GM19397 (cell line): ENCODE results near the gene TTC21B.
A peak's percentile ranks its signal among the peaks of the same experiment; 100 is the strongest.
"Not testable (repeated sequence)": the region's sequence is repeated elsewhere in the genome, so short reads cannot be mapped to it uniquely, and the experiment has no call there.

Experiments
- ATAC-seq: cut with Tn5 transposase; IDR thresholded peaks from one replicate; pipeline ENCODE4 v1.9.1; 2021; ENCODE audit warnings: mild to moderate bottlenecking, moderate library complexity; ENCODE audit not compliant: unreplicated experiment

Gene TTC21B

DNA sequence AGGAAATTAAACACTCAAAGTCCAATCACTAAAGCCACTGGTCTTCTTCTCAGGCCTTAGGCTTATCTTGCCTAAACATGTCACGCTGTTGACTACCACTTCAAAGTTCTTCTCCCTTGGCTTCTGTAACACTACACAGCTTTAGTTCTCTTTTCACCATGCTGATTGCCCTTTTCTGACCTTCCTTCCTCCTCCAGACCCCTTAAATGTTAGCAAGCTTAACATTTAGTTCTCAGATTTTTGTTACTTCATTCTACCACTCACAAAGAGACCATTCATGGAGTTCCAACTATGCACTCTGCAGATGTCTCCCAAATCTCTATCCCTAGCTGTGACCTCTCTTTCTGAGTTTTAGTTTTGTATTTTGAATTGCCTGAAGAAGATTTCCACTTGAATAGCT lies 64.4 kb downstream of the TTC21B start:
- ATAC-seq, result no peak

DNA sequence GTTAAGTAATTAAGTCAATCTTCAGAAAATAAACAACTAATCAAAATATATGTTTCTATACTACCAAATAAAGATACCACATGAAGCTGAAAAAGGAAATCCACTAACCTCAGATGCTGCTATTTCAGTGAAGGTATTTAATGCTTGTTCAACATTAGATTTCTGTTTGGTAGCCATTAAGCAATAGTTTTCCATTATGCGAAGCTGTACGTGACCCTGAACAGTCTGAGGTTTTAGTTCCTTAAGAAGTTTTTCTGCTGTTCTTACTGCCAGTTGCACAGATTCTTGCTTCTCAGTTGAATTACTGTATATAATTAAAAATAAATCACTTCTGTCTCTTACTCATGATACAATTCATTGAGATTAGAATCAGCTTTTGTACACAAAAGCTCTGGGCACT lies 65.4 kb downstream of the TTC21B start:
- no peak for ATAC-seq

DNA sequence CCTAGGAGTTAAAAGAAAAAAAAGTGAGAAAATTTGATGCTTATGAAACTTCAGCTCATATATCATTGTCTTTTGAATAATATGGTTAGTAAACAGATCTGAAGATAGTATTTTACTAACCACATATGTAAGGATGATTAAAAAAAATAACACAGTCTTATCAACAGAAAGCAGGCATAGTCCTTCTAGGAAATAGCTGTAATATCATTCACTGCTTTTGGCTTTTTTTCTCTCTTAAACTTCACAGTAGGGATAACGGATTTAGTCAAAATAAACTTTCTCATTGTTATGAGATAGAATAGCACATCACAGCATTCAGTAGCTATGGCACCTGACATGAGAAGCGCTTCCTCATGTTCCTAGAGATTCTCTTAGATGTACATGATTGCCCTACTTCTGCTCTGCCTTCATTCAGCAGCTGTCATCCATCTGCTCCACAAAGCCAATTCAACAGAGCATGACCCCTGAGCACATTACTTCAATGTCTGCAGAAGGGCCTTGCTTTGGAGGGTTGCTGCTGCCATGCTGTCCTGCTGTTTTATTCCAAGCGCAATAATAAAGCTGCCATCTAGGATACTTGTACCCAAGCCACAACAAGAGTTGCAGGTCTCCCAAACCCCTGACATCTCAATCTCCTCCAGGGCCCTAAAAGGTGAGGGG lies 67.0 kb downstream of the TTC21B start:
- ATAC-seq, result no peak

DNA sequence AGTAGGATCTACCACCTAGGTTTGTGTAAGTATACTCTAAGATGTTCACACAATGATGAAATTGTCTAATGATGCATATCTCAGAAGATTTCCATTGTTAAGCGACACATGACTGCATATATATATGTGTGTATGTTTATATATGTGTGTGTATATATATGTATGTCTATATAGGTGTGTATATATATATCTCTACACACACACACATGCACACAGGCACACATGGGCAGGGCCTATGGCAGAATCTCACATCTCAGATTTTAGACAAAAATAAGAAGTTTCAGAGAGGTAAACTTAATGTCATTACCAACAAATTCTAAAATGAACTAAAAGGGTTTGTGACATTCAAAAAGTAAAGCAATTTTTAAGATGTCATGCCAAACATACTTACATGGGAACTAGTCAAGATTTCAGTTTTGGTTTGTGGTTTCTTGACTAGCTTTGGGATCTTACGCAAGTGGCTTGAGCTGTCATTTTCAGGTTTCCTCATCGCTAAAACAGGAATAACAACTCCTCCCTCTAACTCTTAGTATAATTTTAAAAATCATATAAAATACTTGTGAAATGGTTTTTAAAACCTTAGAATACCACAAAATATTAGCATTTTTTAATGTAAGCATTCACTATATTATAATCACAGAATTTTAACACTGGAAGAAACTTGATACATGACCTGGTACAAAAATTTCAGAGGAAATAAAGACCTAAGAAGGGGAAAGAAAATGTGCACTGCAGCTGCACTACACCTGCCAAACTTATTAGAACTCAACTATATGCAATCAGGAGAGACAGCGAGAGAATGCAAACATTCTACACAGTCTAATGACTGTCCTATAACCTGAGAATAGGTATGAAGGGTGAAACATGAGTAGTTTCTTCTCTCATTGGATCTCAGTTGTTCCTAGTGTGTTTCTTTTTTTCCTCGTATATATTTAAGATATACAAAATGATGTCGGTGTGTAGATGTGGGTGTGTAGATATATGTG lies 75.7 kb downstream of the TTC21B start:
- peak; percentile 47 for ATAC-seq

DNA sequence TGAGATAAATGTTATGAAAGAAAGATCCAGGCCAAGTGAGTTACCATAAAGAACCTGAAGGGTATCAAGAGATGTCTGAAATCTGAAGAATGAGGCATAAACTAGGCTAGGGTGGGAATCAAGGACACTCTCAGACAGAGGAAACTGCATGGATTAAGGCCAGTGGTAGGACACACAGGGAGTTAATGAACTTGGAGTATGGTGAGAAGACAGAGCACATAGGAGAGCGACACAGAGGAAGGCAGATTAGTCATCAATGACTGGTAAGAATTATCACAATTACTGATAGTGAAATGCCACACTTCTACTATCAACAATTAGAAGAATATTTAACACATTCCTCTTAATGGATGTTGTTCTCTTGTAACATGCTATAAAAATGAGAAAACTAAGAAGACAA lies 76.9 kb downstream of the TTC21B start:
- no peak for ATAC-seq

DNA sequence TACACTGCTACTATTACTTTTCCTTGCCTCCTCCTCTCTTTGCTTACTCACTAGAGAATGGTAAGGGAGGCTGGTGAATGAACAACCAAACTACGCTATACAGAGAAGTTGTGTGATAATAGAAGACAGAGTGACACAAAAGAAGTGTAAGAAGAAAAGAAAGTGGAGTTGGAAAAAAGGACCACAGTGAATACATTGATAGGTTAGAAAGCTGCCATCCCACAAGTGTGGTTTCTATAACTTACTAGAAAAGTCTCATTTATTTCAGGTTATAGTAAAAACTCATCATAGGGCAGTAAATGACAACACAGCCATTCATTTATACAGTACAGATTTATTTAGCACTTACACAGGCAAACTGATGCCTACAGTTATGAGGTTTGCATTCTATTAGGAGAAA lies 77.3 kb downstream of the TTC21B start:
- ATAC-seq, result no peak

DNA sequence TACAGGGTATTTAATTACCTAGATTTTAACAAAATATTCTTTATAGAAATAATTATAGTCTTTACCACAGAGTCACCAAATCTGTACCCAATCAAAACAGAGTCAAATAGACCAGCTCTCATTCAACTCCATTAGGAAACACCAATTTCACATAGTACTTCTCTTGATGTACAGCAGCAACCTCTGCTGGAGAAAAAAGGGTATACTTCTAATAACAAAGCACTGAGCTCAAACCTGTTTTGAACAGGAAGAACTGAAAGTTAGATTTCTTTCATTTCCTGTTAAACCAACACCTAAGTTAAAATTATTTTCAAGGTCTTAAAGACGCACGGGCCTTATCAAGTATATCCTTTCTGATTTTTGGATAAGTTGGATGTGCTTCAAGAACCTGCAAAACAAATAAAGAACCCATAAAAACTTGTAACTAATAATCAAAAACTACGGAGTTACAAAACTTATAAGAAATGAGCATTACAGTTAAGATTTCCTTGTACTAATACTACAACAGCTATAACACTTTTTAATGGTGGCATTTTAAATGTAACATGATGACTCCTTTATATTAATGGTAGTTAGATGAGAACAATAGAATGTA lies 79.0 kb downstream of the TTC21B start:
- ATAC-seq, result peak; percentile 85

DNA sequence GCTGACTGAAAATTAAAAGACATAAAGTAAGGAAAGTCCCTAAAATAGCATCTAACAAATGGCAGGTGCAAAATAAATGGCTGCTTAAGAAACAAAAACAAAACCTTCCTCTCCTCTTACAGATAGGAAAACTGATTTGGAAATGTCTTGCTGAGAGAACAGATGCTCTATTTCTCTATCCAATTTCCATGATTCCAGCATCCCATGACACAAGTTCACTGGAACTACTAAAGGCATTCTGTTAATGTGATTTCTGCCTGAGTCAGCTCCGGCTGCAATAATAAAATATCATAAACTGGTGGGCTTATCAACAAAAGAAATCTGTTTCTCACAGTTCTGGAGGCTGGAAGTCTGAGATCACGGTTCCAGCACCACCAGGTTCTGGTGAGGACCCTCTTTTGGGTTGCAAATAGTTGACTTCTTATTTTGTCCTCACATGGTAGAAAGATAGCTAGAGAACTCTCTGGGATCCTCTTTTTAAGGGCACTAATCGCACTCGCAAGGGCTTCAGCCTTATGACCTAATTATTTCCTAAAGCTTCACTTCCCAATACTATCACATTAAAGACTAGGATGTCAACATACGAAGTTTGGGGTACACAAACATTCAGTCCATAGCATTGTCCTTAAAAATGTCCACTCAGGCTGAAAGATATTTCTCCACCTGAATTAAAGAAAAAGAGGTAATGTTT lies 81.3 kb downstream of the TTC21B start:
- ATAC-seq, result no peak

DNA sequence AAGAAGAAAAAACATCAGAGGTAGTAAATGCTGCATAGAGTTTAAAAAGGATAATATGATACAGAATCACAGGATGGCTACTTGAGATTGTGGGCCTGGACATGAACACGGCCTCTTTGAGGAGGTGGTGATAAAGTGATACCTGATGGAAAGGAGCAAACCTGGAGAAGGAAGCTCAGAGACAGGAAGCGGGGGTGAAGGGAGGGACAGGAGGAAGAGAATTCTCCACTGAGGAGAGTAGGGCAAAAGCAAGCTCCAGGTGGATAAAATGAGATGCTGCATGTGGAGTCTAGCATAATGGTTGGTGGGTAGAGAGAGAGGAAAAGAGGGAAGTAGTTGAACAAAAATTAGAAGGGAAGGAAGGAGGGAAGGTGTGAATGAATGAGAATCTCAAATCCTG lies 82.6 kb downstream of the TTC21B start:
- no peak for ATAC-seq

DNA sequence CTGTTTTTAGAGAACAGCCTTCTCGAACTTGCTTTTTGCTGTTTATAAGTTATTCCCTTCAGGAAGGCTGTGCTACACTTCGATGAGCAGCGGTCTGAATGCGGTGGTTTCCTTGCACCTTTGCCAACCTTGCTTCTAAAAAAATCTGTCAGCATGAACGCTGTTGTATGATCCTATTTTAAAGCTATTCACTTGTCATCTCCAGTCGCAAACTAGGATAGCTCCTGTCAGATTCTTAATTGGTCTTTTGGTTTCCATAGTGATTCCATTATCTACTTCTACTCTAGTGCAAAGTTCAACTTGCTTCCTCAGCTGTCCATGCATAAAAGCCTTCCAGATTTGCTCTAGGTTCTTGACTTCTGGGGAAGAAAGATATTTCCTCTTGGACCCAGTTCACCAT lies 83.2 kb downstream of the TTC21B start:
- ATAC-seq, result no peak

DNA sequence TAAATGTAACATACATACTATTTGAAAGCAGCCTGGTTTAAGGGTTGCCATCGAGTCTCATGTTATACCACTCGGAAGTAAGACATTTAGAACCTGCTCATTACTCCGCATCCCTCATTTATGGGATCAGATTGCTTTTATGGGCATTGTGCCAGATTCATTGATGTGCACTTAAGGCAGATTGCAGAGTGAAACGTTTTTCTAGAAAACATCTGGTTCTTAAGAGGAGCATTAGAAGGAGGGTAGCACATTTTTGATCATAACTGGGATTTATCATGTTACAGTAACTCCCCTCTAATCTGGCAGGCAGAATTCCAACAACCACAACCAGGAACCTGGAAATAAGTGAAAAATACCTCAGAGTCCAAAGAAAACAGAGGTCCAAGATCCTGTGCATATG lies 85.4 kb downstream of the TTC21B start:
- no peak for ATAC-seq

DNA sequence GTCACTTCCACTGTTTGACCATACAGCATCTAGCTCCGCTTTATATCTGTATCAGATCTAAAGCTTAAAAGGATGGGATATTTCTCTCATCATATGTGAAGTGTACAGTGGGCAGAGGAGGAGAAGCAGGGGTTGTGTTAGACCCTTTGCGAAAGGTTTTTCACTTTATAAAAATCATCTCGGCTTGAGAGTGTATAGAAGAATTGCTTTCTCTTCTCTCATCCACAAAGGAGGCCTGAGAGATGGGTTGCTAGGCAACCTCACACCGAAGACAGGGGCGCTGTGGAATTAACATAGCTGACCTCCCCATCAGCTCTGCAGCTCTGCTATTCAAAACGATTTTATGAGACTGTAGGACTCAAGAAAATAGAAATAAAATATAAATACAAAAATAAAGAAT lies 89.3 kb downstream of the TTC21B start:
- peak; percentile 33 for ATAC-seq

DNA sequence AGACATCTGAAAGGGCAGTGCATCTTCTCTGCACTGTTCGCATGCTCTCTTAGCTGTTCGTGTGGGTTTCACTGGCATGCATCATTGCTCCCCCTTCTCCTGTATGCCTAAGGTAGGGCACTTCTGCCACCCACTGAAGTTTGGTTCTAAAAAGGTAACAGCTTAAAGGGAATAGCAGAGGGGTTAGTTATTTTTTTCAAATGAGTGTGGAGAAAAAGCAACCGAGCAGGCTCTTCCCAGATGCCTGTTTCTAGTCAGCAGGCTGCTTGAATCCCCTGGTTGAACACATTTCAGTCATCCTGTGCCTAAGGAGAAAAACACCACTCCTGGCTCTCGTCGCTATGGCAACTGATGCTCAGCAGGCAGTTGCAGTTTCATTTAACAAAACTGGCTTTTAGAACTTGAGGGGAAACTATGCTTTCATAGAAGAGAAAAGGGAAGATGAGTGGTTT lies 89.7 kb downstream of the TTC21B start:
- peak; percentile 80 for ATAC-seq

DNA sequence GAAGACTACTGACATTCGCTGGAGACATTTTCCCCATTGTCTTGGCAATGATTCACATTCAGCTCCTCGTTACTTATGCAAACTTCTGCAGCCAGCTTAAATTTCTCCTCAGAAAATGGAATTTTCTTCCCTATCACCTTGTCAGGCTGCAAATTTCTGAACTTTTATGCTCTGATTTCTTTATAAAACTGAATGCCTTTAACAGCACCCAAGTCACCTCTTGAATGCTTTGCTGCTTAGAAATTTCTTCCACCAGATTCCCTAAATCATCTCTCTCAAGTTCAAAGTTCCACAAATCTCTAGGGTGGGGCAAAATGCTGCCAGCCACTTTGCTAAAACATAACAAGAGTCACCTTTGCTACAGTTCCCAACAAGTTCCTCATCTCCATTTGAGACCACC lies 92.5 kb downstream of the TTC21B start:
- not testable (repeated sequence) for ATAC-seq

DNA sequence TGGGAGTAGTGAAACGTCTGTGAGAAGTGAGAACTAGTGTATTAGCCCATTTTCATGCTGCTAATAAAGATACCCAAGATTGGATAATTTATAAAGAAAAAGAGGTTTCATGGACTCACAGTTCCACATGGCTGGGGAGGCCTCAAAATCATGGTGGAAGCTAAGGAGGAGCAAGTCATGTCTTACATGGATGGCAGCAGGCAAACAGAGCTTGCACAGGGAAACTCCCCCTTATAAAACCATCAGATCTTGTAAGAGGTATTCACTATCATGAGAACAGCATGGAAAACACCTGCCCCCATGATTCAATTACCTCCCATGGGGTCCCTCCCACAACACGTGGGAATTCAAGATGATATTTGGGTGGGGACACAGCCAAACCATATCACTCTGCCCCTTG lies 93.9 kb downstream of the TTC21B start:
- not testable (repeated sequence) for ATAC-seq

DNA sequence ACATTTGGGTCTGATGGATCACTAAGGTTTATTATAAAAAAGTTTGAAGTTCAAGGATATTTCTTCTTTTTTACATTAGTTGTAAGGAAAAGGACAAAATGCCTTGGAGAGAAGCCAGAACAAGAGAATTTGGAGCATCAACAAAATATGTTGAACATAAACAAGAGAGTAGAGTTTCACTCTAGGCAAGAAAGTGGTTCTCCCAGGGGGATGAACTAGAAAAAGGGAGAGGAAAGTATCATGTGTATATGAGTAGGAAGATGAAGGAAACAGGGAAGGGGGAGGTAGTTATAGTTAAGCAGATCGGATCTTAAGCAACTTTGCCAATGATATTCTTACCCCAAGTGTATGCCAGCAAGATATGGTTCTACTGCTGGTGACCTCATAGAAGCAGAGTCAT lies 95.7 kb downstream of the TTC21B start:
- no peak for ATAC-seq

DNA sequence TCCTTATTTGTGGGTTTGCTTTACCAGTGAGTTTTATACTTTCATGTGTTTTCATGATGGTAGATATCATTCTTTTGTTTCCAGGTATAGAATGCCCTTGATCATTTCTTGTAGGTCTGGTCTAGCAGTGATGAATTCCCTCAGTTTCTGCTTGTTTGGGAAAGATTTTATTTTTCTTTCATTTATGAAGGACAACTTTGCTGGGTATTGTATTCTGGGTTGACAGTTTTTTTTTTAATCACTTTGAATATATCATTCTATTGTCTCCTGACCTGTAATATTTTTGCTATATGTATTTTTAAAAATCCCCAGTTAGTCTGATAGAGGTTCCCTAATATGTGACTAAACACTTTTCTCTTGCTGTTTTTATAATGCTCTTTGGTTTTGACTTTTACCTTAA lies 101.2 kb downstream of the TTC21B start:
- no peak for ATAC-seq

DNA sequence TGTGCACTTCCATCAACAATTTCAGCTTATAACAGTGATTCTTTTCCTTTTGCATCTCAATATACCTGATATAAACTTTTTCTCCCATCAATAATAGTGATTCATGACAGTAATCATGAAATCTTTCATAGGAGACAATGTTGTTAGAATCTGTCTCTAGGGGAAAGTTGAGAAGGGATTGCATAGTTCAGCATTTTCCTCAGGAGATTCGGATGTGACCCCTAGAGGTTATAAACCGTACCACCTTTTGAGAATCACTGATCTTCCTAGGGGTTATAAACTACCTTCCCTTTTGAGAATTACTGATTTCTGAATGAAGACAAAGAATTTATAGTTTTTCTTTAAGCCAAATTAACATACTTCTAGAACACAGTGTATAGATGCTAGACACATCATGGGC lies 106.6 kb downstream of the TTC21B start:
- ATAC-seq, result no peak

DNA sequence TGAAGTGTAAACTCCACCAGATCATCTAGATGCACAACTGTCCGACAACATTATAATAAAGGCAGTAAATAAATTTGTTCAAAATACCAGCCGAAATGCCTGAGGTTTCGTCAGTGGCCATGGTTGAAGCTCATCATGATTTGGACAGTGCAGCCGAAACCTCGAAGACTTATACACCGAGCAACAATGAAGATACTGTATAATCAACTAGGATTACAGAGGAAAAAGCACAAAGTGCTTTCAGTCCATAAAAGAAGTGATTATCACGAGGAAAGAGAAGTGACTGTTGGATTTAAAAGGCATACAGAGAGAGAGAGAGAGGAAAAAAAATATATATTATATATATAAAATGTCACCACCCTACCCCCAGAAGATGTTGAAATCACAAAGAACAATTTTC lies 107.5 kb downstream of the TTC21B start:
- no peak for ATAC-seq

DNA sequence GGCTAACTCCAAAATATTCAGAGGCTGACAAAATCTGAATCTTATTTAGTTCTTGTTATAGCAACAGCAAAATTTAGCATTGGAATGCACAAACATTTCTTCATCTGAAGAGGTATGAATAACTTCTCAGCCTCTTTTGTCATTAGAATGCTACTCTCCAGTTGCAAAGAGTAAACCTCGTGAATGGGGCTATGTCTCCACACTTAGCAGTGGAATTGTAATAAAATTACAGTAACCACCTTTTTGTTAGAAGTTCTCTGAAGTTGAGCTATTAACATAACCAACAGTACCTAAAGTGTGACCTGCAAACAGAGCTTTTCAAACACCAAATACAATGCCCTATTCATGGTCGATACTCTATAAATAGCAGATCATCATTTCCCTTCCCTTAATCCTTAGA lies 109.4 kb downstream of the TTC21B start:
- no peak for ATAC-seq

DNA sequence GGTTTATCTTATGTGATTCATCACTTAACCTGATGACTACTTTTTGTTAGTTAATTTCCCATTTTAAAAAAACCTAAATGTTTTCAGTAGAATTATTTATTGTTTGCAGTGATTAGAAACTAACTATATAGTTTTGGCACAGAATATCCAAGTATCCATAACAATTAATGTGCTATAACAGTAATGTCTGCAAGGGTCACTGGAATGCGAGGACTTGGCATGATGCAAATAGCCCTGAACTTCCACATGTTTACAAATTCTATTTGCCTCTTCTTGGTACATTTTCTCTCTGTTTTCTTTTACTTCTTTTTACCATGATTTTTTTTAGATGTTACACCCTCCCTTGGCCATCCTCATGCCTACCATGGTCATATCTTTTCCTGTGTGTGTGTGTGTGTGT lies 110.2 kb downstream of the TTC21B start:
- ATAC-seq, result no peak
